Neural cell (in vitro differentiated cells): ENCODE measurements around the gene SSTR4. TPM values are rescaled to one million over a fixed set of nuclear protein-coding genes. Genes with fewer than 3 reads are reported as not detected.

Experiments used
- H2AFZ ChIP-seq: fragments of 200-600, 300-800 bp; sonication (generic), shearing (Covaris generic); 2 replicates; pipeline ENCODE4 v1.6.0; 2014; ENCODE audit warnings: low read depth, mild to moderate bottlenecking, antibody characterized with exemption, low read length, moderate library complexity
- H3F3A ChIP-seq: fragments of 200-600 bp; shearing (Covaris generic); 2 replicates; pipeline ENCODE4 v1.6.1; 2016; ENCODE audit warnings: mild to moderate bottlenecking, moderate library complexity, mixed read lengths, antibody characterized with exemption, low read length; ENCODE audit not compliant: insufficient read depth, poor library complexity, severe bottlenecking
- H3K27ac ChIP-seq: fragments of 200-600, 300-800 bp; sonication (generic), shearing (Covaris generic); 2 replicates; pipeline ENCODE4 v1.5.1; 2014; ENCODE audit warnings: mild to moderate bottlenecking, low read length, moderate library complexity
- H3K27me3 ChIP-seq: fragments of 300-800, 200-600 bp; sonication (generic), shearing (Covaris generic); 2 replicates; pipeline ENCODE4 v1.6.0; 2014; ENCODE audit warnings: mild to moderate bottlenecking, low read depth, low read length, moderate library complexity; ENCODE audit not compliant: insufficient read depth
- H3K36me3 ChIP-seq: fragments of 300-800, 200-600 bp; sonication (generic), shearing (Covaris generic); 2 replicates; pipeline ENCODE4 v1.5.1; 2014; ENCODE audit warnings: mild to moderate bottlenecking, antibody characterized with exemption, low read length, moderate library complexity; ENCODE audit not compliant: insufficient read depth
- H3K4me2 ChIP-seq: fragments of 300-800, 200-600 bp; sonication (generic), shearing (Covaris generic); 2 replicates; pipeline ENCODE4 v1.6.0; 2014; ENCODE audit warnings: mild to moderate bottlenecking, low read length
- H3K4me3 ChIP-seq: fragments of 300-800, 200-600 bp; sonication (generic), shearing (Covaris generic); 2 replicates; pipeline ENCODE4 v1.5.1; 2014; ENCODE audit warnings: mild to moderate bottlenecking, low read length, moderate library complexity
- H3K79me2 ChIP-seq: fragments of 200-600 bp; shearing (Covaris generic); replicated peaks from 2 replicates; pipeline ENCODE4 v1.6.0; 2014; ENCODE audit warnings: mild to moderate bottlenecking, low read length, moderate library complexity; ENCODE audit not compliant: insufficient read depth
- H3K9ac ChIP-seq: fragments of 300-800, 200-600 bp; sonication (generic), shearing (Covaris generic); 2 replicates; pipeline ENCODE4 v1.6.1; 2016; ENCODE audit warnings: mild to moderate bottlenecking, low read length, mixed read lengths
- H3K9me2 ChIP-seq: fragments of 200-600 bp; shearing (Covaris generic); 2 replicates; pipeline ENCODE4 v1.6.1; 2016; ENCODE audit warnings: mild to moderate bottlenecking, low read length, mixed read lengths; ENCODE audit not compliant: insufficient read depth
- H3K9me3 ChIP-seq: fragments of 200-600, 300-800 bp; sonication (generic), shearing (Covaris generic); 2 replicates; pipeline ENCODE4 v1.6.1; 2016; ENCODE audit warnings: mild to moderate bottlenecking, mixed run types, low read length, moderate library complexity, mixed read lengths
- H4K20me1 ChIP-seq: fragments of 200-600 bp; shearing (Covaris generic); 2 replicates; pipeline ENCODE4 v1.6.1; 2016; ENCODE audit warnings: mild to moderate bottlenecking, mixed run types; ENCODE audit not compliant: insufficient read depth
- EZH2 ChIP-seq: fragments of 200-600, 300-800 bp; shearing (Covaris generic), sonication (generic); IDR thresholded peaks from 2 replicates; pipeline ENCODE4 v1.6.1; 2014; ENCODE audit warnings: antibody characterized with exemption, low read length, borderline replicate concordance, mild to moderate bottlenecking; ENCODE audit not compliant: insufficient read depth, poor library complexity, severe bottlenecking
- MXI1 ChIP-seq: fragments of 450-650 bp; conservative IDR thresholded peaks from 2 replicates; pipeline ENCODE4 v1.6.1; 2014; ENCODE audit warnings: antibody characterized with exemption, mild to moderate bottlenecking; ENCODE audit not compliant: poor library complexity, severe bottlenecking
- POLR2AphosphoS5 ChIP-seq: IDR thresholded peaks from 2 replicates; pipeline ENCODE4 v1.6.1; 2012
- RAD21 ChIP-seq: fragments of 450-650 bp; conservative IDR thresholded peaks from 2 replicates; pipeline ENCODE4 v1.6.1; 2014; ENCODE audit warnings: antibody characterized with exemption, mild to moderate bottlenecking, moderate library complexity
- REST ChIP-seq: IDR thresholded peaks from 2 replicates; pipeline ENCODE4 v1.6.1; 2012; ENCODE audit warnings: borderline replicate concordance
- SMC3 ChIP-seq: fragments of 450-650 bp; conservative IDR thresholded peaks from 2 replicates; pipeline ENCODE4 v1.6.1; 2014; ENCODE audit warnings: antibody characterized with exemption, mild to moderate bottlenecking, moderate library complexity; ENCODE audit not compliant: poor library complexity
- TAF1 ChIP-seq: IDR thresholded peaks from 2 replicates; pipeline ENCODE4 v1.6.1; 2012; ENCODE audit warnings: low read depth
- polyA plus RNA-seq: library from polyadenylated mRNA; depleted of rRNA; stranded (reverse); fragments of >200 nt; gene quantifications from 2 replicates; pipeline ENCODE4 v1.2.3, GENCODE V29; 2014

SSTR4 gene
- polyA plus RNA-seq, 1 donor from 2014 or later, result not detected

DNA sequence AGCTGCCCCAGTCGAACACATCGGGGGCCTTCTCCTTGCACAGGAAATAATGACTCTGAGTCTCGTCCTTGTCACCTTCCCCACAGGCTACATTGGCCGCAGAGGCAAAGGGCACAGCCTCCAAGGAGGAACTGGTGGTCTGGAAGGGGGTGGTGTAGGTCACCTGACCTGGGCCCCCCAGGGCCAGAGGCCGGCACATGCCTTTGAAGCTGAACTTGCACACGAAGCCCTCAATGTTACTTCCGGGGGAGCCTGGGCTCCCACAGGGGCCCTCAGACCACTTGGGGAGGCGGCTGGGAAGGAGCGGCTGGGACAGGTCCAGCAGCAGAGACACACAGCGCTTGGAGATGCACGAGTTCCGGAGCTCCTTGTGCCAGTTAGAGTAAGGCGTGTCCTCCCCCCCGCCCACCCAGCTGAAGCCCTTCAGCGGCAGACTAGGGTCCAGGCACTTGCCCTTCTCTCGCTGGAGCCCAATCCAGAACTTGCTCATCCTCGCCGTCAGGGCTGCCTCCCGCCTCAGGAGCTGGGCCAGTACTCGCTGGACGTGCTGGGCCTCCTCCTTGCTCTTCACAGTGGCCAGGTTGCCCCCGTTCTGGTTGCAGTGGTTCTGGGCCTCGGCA lies 50.4 kb downstream of the SSTR4 start:
- Histone ChIP-seq H3K79me2 (no peaks in the 10 kb centered on the region), H2AFZ (no peak overlapping the region), H3K4me3 (no peak overlapping the region), H3F3A (no peaks in the 10 kb centered on the region), H4K20me1 (no peaks in the 10 kb centered on the region), H3K9ac (no peak overlapping the region), H3K27ac (no peak overlapping the region), H3K9me2 (no peaks in the 10 kb centered on the region), H3K27me3 (no peaks in the 10 kb centered on the region), H3K36me3 (no peaks in the 10 kb centered on the region), H3K9me3 (no peaks in the 10 kb centered on the region), H3K4me2 (no peak overlapping the region)
- TF ChIP-seq POLR2AphosphoS5 (no peak), TAF1 (no peak)

DNA sequence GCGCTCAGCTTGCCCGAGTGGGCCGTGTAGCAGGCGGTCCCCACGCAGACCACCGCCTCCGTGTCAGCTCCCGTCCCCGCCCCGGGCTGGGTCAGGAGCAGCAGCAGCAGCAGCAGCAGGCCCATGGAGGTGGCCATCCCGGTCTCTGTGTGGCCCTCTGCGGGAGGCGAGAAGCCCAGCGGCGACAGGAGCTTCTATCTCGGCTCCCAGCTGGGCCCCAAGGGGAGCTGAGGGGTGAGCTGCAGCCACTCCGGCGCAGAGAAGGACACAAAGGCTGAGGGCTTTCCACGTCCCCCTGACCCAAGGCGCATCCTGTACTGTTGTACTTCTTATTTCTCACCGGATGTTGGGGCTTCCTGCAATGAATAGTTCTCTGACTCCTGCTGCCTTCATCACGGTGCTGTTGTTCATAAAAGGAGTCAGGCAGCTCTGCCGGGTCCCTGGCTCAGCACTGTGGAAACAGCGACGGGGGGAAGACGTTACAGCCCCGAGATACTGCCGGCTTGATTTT lies 51.0 kb downstream of the SSTR4 start, which contains the start of gene CD93:
Gene CD93, minus strand, starts transcription at position 269 of the 511 bp plus-strand sequence. Its CDS starts 132 bp downstream, at position 137.
- Histone ChIP-seq H4K20me1 (no peaks in the 10 kb centered on the region), H3K4me3 (no peak within 1 kb of the TSS), H3K36me3 (no peaks in the 10 kb centered on the region), H3K27ac (no peak within 1 kb of the TSS), H3F3A (no peaks in the 10 kb centered on the region), H3K9ac (no peak within 1 kb of the TSS), H3K27me3 (no peaks in the 10 kb centered on the region), H3K9me2 (no peaks in the 10 kb centered on the region), H3K9me3 (no peaks in the 10 kb centered on the region), H2AFZ (no peak within 1 kb of the TSS), H3K4me2 (no peak within 1 kb of the TSS), H3K79me2 (no peaks in the 10 kb centered on the region)
- TF ChIP-seq RAD21, result no peak
- TF ChIP-seq POLR2AphosphoS5, result no peak
- TF ChIP-seq SMC3, result no peak
- TF ChIP-seq REST, result no peak
- TF ChIP-seq TAF1, result no peak
- no peak for TF ChIP-seq EZH2

DNA sequence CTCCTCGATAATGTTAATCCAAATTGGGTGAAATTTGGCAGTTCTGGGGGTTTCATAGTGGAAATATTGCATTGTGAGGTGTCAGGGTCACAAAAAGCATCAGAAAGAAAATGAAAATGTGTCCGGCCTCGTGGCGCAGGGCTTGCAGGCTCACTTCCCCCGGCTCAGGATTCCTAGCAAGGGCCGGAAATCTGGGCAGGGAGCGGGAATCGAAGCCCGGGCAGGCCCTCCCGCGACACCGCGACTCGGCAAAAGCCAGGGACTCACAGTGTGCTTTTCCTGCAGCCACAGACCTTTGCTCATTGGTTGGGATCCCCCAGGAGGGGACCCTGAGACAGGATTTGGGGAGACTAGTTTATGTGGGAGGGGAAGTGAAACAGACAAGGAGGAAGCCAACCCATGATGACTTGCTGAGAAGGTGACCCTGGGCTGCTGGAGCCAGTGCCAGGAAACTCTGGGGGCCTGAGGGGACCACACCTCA lies 51.9 kb downstream of the SSTR4 start:
- no peaks in the 10 kb centered on the region for H4K20me1 ChIP-seq
- no peaks in the 10 kb centered on the region for H3K27me3 ChIP-seq
- H3K27ac ChIP-seq, result no peak overlapping the region
- H3K9ac ChIP-seq, result no peak overlapping the region
- H3K36me3 ChIP-seq, result no peaks in the 10 kb centered on the region
- no peaks in the 10 kb centered on the region for H3K9me3 ChIP-seq
- no peaks in the 10 kb centered on the region for H3K9me2 ChIP-seq
- no peaks in the 10 kb centered on the region for H3F3A ChIP-seq
- no peak overlapping the region for H3K4me3 ChIP-seq
- TF ChIP-seq RAD21 (no peak), MXI1 (no peak), POLR2AphosphoS5 (no peak), EZH2 (no peak)
- H3K79me2 ChIP-seq, result no peaks in the 10 kb centered on the region
- H3K4me2 ChIP-seq, result no peak overlapping the region
- H2AFZ ChIP-seq, result no peak overlapping the region
